ENCODE data around the gene TAF10. TPM values are rescaled to one million over a fixed set of nuclear protein-coding genes. Genes with fewer than 3 reads are reported as not detected.

Gene TAF10
- total RNA-seq, 2 donors from 2014 or later, result 115 to 215 TPM

DNA sequence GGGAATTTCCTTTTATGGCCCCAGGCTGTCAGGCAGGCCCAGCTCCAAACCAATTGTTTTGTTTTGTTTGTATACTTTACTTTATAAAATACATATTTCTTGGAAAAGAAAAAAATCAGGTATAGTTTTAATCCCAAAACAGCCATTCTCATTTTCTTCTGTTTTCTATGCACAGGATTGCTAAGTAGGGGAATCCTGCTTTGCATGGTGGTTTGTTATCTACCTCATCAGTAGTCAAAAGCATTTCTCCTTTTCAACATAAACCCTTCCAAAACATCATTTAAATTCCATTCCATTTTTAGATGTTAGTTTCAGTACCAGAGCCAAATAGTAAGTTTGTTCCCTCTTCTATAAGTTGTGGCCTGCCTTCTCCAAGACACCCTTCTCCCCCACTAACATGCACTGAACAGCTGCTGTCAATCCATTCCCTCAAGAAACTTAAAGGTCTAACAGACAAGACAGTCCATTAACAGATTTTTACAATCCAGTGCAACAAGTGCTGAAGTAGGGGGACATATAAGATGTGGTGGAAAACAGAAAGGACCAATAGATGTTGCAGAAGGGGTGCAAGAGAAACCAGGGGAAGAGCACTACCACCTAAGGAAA, 4.7 kb downstream of the TAF10 start:
- no peak overlapping the region for H3K4me3 ChIP-seq
- H3K4me1 ChIP-seq, result peaks cover 51% of the 10 kb centered on the region
- DNase-seq (no peak), ATAC-seq (no peak)
- H3K9me3 ChIP-seq, result no peaks in the 10 kb centered on the region
- intact Hi-C loops (cut with DNase I), result loop anchor here (10.0 kb wide), 1 partner anchor 122 kb away; the partner anchor contains the start of genes ARFIP2 and TIMM10B
- no peaks in the 10 kb centered on the region for H3K27me3 ChIP-seq
- H3K27ac ChIP-seq, result peak overlapping the region; percentile 59 to 97 (median 93)
- H3K36me3 ChIP-seq (replicated peaks in 1 of 2; ENCODE audit: insufficient read depth in 1 of 2, low read depth in 2 of 2), result peaks cover 0 to 20% of the 10 kb centered on the region in 2 donors
- TF ChIP-seq, protein P1, sequence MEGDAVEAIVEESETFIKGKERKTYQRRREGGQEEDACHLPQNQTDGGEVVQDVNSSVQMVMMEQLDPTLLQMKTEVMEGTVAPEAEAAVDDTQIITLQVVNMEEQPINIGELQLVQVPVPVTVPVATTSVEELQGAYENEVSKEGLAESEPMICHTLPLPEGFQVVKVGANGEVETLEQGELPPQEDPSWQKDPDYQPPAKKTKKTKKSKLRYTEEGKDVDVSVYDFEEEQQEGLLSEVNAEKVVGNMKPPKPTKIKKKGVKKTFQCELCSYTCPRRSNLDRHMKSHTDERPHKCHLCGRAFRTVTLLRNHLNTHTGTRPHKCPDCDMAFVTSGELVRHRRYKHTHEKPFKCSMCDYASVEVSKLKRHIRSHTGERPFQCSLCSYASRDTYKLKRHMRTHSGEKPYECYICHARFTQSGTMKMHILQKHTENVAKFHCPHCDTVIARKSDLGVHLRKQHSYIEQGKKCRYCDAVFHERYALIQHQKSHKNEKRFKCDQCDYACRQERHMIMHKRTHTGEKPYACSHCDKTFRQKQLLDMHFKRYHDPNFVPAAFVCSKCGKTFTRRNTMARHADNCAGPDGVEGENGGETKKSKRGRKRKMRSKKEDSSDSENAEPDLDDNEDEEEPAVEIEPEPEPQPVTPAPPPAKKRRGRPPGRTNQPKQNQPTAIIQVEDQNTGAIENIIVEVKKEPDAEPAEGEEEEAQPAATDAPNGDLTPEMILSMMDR (IDR thresholded peaks at IDR 0.05), result no peak
- no peak for TF ChIP-seq POLR2A (IDR thresholded peaks at IDR 0.05)

DNA sequence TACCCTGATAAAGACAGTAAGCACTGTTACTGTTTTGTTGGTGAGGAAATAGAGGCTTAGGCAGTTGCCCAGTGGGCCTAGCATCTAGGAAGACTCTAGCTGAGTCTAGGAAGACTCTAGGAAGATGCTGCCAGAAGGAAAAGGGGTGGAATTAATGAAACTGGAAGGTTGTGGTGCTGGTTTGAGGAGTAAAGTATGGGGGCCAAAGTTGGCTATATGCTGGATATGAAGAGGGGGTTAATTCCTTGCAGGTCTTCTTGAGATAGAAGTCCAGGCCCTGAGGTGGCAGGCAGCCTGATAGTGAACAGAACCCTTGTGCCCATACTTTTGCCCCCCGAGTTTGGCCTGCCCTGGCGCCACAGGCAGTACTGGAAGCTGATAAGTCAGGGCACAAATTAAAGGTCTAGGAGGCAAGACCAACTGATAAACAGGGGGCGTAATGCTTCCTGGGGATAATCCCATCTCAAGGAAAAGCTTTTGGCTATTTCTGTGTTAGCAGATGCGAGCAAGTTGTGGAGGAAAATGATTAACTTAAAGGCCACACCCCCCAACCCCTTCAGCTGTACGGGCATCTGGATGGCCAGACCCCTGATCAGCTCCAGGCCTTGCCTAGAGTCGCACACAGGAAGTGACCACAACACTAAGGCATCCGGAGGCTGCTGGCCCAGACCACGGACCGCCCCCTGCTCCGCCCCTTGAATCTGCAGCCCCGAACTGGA, 5.4 kb downstream of the TAF10 start:
- no peaks in the 10 kb centered on the region for H3K27me3 ChIP-seq
- DNase-seq, result peak; percentile 91 to 96 (median 96)
- TF ChIP-seq, protein P1 (IDR thresholded peaks at IDR 0.05), result peak in 1 of 7 experiments; percentile 9
- peak; percentile 50 to 75 (median 74) for TF ChIP-seq POLR2A (IDR thresholded peaks at IDR 0.05)
- H3K9me3 ChIP-seq, result no peaks in the 10 kb centered on the region
- ATAC-seq, result peak; percentile 80
- intact Hi-C loops (cut with DNase I), result loop anchor here (10.0 kb wide), 1 partner anchor 122 kb away; the partner anchor contains the start of genes ARFIP2 and TIMM10B
- H3K27ac ChIP-seq, result peak overlapping the region; percentile 90 to 97 (median 96)
- H3K4me1 ChIP-seq, result peaks cover 58% of the 10 kb centered on the region
- WGBS, 2 donors, result 6 to 9% methylated on average over 11 of the region's 11 CpGs
- no peak overlapping the region for H3K4me3 ChIP-seq
- peaks cover 0 to 20% of the 10 kb centered on the region in 2 donors for H3K36me3 ChIP-seq (replicated peaks in 1 of 2; ENCODE audit: insufficient read depth in 1 of 2, low read depth in 2 of 2)

DNA sequence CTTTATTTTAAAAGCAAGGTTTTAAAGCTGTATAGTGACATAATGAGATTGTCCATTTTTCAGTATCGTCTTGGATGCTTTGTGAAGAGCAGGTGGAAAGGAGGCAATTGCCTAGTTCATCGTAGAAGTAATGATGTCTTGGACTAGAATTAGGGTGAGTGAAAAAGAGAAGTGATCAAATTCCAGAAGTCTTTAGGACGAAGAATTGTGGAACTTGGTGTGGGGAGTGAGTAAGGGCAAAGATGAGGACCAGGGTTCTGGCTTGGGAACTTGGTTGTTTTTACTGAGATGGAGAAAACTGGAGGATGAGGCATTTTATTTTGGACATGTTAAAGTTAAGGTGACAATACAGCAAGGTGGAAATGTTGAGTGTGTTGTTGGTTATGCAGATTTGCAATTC, 7.2 kb downstream of the TAF10 start:
- Histone ChIP-seq H3K36me3 (replicated peaks in 1 of 2; ENCODE audit: insufficient read depth in 1 of 2, low read depth in 2 of 2) (peaks cover 4 to 26% of the 10 kb centered on the region in 2 donors), H3K4me3 (peak overlapping the region; percentile 50 to 73), H3K27ac (peak overlapping the region; percentile 91 to 97 (median 96)), H3K4me1 (peaks cover 48% of the 10 kb centered on the region), H3K27me3 (no peaks in the 10 kb centered on the region), H3K9me3 (no peaks in the 10 kb centered on the region)
- intact Hi-C loops (cut with DNase I), result loop anchor here (10.0 kb wide), 1 partner anchor 120 kb away; the partner anchor contains the start of genes ARFIP2 and TIMM10B
- ATAC-seq (no peak), DNase-seq (no peak)
- WGBS, 2 donors, result 6 to 14% methylated on average over 3 of the region's 3 CpGs
- no peak for TF ChIP-seq POLR2A (IDR thresholded peaks at IDR 0.05)
- TF ChIP-seq, protein P1 (IDR thresholded peaks at IDR 0.05), result no peak

DNA sequence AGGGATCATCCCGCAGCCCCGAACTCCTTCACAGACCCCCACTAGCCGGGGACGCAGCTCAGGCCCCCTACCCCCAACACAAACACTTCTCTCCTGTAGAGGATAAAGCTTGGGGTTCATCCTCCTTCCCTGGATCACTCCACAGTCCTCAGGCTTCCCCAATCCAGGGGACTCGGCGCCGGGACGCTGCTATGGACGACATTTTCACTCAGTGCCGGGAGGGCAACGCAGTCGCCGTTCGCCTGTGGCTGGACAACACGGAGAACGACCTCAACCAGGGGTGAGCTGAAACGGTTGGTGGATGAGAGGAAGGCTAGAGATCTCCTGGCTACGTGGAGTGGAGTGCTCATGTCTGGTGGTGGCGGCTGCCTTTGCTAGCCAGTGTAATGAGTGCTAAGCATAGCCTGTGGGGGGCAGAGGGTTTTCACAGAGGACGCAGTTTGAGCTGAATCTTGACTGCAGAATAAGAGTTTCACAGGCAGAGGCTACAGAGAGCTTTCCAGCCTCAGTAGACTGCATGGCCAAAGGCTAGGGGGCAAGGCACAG, 7.9 kb downstream of the TAF10 start:
- peak; percentile 36 for ATAC-seq
- WGBS, 2 donors, result 0% methylated on average over 19 to 20 of the region's 20 CpGs
- intact Hi-C loops (cut with DNase I), result loop anchor here (10.0 kb wide), 1 partner anchor 119 kb away; the partner anchor contains the start of genes ARFIP2 and TIMM10B
- Histone ChIP-seq H3K27me3 (no peaks in the 10 kb centered on the region), H3K4me3 (peak overlapping the region; percentile 50 to 73), H3K36me3 (replicated peaks in 1 of 2; ENCODE audit: insufficient read depth in 1 of 2, low read depth in 2 of 2) (peaks cover 4 to 25% of the 10 kb centered on the region in 2 donors), H3K4me1 (peaks cover 48% of the 10 kb centered on the region), H3K9me3 (no peaks in the 10 kb centered on the region), H3K27ac (peak overlapping the region; percentile 91 to 97 (median 96))
- TF ChIP-seq, protein P1 (IDR thresholded peaks at IDR 0.05), result peak in 2 of 7 experiments; percentile 32 to 49
- TF ChIP-seq POLR2A (IDR thresholded peaks at IDR 0.05), result peak in 2 of 3 donors; percentile 58 to 66
- DNase-seq, result peak; percentile 50 to 67 (median 60)
